Epidermal melanocyte (primary cell): Measurements from ENCODE around the gene PDE10A.

Source experiments
- DNase-seq: peaks from one replicate; pipeline ENCODE4 v3.0.0; 2011; ENCODE audit warnings: low spot score; ENCODE audit not compliant: insufficient read length

The PDE10A gene

GRCh38 chr6:165678904-165679303, 15.9 kb upstream of the PDE10A start:
- DNase-seq = no peak

- DNase-seq = no peak
Observed at GRCh38 chr6:165678429-165678828, 15.4 kb upstream of the PDE10A start.

GRCh38 chr6:165677091-165677490, 14.1 kb upstream of the PDE10A start:
- no peak for DNase-seq

GRCh38 chr6:165676435-165677068, 13.5 kb upstream of the PDE10A start:
- no peak for DNase-seq

- no peak for DNase-seq
Observed at GRCh38 chr6:165675120-165675519, 12.1 kb upstream of the PDE10A start.

DNA sequence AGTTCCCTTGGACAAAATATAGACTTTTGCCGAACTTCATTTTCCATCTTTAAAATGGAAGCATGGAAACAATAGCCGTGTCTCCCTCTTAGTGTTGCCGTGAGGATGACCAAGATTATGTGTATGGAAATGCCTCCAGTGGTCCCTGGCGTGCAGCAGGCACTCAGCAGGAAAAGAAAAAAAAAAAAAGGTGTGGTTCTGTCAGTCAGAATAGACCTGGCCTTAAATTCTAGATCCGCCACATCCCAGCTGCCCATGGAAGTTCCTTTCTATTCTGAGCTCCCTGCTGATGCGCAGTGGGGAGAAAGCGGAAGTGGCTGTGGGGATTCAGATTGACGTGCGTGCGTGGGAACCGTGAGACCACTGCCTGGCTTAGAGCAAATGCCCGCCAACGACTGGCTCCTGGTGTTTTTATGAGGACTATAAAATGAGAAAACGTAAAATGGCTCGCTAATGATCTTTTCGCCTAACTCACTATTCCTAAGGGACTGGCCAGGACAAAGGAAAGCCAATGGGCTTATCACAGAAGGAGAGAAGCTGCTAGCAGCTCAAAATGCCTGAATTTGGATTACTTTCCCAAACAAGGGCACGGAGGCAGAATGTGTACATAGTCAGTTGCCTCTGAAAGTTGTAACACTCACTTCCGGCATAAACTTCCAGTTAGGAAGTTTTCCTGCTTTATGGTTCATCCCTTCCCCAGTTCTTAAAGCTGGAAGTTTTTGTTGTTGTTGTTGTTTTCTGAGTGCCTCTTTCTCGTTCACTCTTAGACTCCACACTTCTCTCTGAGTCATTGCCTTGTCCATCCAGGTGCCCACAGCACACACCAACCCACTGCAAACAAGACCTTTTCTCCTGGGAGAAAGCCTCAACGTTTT, 11.4 kb upstream of the PDE10A start:
- no peak for DNase-seq

DNA sequence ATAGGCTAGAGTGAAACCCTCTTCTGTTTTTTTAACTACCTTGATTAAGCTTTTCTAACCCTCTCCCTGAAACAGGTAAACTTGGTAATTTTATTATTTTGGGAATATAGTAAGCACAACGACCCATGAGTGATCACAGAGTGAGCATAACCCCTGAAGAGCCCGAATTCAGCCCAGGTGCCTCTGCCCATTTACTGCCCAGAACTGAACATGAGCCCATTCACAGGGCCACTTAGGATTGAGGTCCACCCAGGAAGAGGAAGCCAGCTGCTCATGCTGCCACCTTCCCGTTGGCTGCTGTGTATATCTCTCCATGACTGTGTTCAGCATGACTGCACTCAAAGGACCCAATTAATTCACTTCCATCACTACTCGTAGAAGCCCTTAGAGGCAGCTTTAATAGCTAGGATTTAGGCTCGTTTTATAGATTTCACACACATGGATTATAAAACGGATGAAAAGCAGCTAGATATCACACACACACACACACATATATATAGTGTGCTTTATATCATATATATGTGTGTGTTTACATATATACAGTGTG, 8.3 kb upstream of the PDE10A start:
- no peak for DNase-seq

DNA sequence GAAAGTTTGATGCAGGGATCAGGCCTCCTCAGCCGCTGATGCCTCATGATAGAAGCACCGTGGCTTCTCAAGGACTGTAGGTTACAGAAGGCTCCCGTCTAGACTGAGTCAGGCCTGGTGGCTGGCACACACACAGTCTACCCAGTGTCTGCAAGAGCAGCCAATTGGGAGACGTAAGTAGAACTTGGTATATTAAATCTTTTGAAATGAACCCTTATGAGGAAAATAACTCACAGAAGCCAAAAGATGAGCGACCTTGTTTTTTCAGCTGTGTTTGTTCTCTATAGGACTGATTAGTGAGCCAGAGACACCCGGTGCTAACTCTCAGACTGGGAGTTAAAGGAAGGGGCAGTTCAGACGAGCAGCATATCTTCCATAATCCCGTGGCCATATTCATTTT, 5.9 kb upstream of the PDE10A start:
- DNase-seq = no peak

DNA sequence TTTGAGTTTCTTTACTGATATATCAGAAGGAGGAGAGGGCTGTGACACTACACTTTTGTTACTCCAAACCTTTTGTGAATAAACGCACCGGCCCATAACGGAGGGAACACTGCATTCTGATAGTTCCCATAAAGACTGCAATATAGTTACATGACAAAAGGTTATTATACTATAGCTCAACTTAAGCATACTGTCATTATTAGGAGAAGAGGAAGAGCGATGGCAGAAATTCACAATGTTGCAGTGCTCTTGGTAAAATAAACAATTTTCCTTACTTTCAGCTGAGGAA, 2.3 kb upstream of the PDE10A start:
- DNase-seq = no peak

GRCh38 chr6:165664559-165665383, 1.7 kb upstream of the PDE10A start:
- DNase-seq = no peak

GRCh38 chr6:165663736-165664558, 906 bp upstream of the PDE10A start:
- DNase-seq = no peak

DNA sequence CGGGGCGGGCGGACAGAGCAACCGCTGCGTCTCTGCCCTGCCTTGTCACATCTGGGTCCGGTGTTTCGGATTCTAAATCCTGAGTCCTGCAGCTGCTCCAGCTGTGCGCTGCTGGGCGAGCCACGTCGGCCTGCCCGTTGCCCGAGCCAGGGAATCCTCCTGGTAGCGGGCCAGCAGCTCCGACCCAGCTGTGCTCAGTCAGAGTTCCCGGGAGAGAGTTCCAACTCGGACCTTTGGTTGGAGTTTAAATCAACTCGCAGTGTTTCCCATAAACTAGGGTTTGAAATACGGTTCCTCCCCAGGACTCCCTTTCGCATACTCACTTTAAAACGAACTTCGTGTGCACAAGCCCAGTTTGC, 315 bp upstream of the PDE10A start:
- peak; percentile 52 for DNase-seq

DNA sequence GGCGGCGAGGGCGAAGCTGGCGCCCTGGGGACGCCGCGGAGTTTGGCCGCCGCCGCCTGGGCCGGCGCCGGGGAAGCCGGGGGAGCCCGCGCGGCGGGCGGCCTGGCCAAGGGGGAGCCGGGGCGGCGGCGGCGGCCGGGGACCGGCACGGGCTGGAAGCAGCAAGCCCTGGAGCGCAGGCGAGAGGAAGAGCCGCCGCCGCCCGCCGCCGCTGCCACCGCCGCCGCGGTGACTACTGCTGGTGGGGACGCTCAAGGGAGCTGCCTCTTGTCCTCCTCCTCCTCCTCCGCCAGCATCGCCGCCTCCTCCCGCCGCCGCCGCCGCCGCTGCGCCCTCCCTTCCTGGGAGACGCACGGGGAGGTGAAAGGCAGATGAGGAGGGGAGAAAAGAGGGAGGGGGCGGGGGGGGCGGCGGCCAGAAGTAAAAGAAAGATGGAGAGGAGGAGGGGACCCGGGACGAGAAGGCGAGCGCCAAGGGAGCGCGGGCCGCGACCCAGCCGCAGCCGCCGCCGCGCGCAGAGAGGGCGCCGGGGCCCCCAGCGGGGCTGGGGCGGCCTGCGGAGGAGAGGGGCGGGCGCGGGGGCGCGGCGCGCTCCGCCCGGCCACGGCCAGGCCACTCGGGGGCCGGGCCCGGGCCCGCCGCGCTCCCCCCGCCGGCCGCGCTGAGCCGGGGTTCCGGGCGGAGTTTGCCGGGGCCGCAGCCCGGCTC, 846 bp downstream of the PDE10A start:
- no peak for DNase-seq

- DNase-seq = no peak
Observed at GRCh38 chr6:165661664-165662025, 1.4 kb downstream of the PDE10A start.

DNA sequence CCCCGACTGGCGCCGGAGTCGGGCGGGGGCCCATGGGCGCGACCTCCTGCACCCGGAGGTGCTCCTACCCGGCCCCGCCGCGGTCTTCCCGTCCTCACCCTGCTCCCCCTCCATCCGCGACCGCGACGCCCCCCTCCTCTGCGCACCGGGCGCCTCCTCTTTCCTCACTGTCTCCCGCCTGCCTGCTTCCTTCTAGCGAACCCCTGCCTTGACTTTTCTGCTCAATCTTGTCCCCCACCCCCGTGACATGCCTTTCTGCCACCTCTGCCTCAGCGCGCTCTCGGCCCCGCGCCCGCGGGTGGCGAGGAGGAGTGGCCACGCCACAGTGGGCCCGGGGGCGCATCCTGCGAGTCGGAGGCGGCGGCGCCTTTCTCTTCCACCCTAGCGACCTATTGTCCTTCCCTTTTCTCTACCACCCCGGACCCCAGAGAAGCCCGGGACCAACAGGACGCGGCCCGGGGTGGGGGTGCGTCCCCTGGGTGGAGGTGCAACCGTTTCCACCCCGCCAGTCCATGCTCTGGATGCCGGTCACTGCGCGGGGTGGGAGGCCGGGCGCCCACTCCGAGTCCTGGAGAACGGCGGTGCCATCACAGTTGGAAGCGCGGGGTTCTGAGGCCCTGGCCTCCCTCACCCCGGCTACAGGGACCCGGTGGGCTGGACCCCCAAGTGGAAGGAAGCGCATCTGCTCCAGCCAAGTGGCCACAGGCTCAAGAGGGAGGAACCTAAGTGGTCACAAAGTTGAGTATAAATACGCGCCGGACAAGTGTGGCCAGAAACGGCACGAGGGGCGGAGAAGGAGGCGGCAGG, 2.0 kb downstream of the PDE10A start:
- DNase-seq = no peak

DNA sequence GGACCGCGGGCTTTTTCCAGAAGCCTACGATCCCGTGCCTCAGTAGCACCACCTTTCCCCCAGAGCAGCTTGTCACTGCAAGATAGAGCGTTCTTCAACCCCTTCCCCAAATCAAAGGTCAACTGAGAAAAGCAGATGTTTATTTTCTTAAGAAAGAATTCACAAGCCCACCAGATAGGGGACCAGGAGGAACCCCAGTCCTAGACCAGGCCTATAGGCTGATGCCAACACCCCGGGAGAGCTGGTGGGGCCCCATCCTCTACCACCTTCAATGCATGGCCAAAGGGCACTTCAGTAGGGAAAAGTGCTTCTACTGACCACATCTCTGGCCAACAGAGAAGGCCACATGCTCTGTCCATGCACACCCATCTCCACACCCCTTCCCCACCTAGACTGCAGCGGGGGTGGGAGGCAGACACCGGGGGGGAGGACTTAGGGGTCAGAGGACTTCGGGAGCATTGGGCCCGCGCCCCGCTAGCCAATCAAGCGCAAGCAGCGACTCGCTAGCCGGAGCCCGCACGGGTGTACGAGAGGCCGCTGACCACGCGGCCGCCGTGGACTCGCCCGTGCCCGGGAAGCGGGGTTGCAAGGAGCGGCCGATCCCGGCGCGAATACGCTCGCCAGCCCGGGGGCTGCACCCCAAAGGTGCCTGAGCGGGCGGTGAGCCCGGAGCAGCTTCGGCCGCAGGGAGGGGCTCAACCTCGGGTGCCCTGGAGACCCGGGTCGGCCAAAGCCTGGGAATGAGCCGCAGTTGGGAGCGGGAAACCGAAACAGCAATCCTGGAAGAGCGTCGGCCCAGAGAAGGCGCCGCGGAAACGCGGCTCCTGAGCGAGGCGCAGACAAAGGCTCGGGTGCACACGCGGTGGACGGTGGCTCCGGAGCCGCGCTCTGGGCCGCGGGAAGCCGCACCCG, 2.8 kb downstream of the PDE10A start:
- no peak for DNase-seq

GRCh38 chr6:165658395-165659058, 4.5 kb downstream of the PDE10A start:
- DNase-seq = no peak

- no peak for DNase-seq
Observed at GRCh38 chr6:165657325-165657680, 5.7 kb downstream of the PDE10A start.
